HPDE6-E6E7 (cell line): ENCODE measurements around the gene TBX5.

Source experiments
- DNase-seq: peaks from one replicate; pipeline ENCODE4 v3.0.0; 2011; ENCODE audit warnings: missing footprints; ENCODE audit errors: extremely low spot score

TBX5 gene

DNA sequence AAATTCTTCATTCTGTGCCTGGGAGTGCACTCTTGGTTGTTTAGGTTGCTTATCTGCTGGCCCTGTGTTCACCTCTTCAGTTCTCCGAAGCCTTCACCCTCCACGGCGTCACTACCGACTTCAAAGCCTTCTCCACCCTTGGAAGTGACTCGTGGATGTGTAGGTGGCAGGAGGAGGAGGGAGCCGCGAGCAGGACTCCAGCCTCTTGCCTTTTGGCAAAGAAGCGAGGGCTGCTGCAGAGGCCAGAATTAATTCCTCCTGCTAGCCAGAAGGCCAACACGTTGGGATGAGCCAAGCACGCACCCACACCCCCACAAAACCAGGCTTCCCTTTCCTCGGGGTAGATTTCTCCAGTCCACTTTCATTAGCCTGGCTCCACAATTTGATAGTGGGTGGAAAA lies 86.5 kb downstream of the TBX5 start:
- no peak for DNase-seq

DNA sequence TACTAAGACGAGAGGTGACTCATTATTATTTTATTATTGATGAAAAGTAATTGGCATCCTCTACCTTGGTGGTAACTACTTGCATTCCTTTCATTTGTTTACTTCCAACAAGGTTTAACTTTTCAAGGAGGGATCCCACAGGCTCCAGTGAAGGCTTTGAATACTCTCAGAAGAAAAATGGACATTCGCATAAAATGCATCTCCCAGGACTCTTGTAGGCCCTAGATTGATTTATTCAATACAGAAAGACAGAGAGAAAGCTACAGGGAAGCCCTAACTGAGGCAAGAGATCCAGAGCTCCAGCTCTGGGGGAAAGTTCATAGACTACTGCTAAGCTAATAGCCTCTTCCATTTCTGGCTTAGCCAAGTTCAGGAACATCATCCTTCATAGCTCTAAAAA lies 87.0 kb downstream of the TBX5 start:
- DNase-seq, result no peak

DNA sequence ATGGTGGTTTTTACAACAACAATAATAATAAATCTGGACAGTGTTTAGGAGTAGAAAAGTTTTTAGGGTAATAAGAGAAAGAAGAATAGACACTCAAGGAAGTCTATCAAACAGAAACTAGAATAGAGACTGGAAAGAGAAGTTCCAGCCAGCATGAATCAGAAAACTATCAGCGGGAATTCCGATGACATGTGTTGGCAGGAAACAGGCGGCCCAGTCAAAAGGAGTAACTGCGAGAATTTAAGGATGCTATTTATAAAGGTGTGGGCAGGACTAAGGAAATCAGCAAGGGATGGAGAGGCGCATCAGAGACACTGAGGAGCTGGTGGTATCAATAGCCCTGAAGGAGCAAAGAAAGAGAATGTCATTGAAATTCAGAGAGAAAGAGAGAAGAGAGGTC lies 89.9 kb downstream of the TBX5 start:
- DNase-seq, result no peak

DNA sequence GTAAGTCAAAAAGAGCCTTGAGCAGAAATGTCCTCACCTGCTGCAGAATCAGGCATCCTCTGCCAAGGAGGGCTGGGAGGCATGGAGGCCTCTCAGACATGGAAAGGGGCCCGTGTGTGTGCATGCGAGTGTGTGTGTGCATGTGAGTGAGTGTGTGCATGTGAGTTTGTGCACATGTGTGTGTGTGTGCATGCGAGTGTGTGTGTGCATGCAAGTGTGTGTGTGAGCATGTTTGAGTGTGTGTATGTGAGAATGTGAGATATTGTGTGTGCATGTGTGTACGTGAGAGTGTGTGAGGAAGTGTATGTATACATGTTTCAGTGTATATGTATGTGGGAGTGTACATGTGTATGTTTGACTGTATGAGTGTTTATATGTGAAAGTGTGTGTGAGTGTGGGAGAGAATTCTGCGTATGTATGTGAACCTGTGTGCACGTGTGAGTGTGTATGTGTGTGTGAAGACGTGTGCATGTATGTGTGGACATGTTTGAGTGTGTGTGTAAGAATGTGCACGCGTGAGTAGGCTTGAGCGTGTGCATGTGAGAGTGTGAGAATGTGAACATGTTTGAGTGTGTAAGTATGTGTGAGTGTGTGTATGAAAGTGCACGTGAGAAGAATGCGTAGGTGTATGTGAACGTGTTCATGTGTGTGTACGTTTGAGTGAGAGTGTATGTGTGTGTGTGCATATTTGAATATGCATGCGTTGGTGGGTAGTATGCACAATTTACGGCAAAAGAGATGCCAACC lies 90.8 kb downstream of the TBX5 start:
- no peak for DNase-seq

DNA sequence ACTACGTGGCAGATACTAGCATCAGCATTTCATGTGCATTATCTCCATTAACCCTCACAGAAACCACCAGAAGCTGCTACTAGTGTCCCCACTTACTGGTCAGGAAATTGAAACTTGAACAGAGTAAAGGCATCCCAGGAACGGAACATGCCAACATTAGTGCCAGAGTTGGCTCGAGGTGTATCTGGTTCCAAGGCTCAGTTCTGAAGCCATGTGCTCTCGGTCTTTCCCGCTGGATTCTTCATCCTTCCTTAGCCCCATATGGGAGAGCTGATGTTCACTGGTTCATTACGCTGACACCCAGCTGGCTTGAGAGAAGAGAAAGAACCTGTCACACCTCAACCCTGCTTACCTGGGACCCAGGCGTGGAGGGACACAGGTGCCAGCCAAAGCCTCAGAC lies 91.5 kb downstream of the TBX5 start:
- DNase-seq, result no peak

DNA sequence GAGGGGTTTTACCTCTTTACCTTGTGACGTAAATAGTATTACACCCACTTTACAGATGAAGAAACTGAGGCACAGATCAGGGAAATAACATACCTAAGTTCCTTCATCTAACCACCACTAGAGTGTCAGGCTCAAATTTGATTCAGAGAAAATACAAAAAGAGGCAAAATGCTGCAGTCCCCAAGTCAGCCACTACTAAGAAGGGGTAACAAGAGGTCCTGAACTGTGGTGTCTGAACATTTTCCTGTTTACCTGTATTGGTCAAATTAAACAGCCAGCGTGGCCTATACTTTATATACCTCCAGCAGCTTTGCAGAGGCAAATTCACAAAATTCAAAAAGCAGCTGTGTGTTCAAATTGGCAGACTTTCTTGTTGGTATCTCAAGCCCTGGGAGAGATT lies 92.0 kb downstream of the TBX5 start:
- no peak for DNase-seq

DNA sequence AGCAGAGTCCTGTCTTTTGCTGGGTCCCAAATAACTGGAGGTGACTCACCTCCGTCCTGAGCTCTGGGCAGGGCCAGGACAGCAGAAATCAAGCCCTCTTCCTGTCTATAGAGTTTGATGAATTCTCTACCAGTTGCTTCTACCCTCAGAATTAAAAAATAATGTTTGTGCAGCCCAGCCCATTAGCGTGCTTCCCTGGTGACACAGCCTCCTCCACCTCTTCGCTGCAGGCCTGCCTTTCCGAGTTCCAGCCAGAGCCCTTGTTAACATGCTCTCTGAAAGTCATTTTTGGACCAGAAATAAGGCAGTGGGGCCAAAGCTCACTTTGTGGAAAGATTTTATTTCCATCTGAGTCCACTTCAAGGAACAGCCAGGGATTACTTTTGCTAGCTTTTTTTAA lies 94.0 kb downstream of the TBX5 start:
- DNase-seq, result no peak

DNA sequence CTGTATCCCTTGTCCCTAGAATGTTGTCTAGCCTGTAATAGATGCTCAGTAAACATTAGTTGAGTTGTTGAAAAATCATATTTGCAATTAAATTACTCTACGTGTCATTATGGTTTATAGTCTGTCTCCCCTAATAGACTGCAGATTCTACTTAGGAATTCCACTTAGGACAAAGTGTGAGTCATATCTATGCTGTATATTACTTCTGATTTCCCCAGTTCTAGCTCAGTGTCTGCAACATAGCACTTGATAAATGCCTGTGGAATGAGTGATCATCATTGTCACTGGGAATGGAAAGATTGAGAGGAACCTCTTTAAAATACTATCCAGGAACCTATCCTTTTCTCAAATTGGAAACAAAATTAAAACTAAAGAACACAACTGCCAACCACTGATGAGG lies 99.3 kb downstream of the TBX5 start:
- no peak for DNase-seq

DNA sequence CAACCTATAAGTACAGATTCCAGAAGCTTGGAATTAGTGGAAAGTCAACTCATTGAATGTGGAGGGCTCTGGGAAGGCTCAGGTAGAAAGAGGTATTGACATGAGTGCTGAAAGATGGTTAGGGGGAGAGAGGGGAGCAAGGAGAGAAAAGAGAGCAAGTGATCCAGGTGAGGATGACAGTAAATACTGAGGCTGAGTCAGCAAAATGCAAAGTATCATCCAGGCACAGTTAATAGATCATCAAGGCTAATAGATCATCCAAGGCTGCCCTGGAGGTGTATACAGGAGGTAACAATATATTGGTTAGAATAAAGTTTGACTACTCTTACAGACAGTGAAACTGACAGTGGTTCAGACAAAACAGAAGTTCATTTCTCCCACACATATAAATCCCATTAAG lies 100.5 kb downstream of the TBX5 start:
- no peak for DNase-seq
